Measurements from ENCODE around the gene RCBTB1.

- TF ChIP-seq SETDB1 (IDR thresholded peaks at IDR 0.05; ENCODE audit: insufficient read length, low read length) (no peak), ZNF24 (tag by site-specific recombination; IDR thresholded peaks at IDR 0.05) (no peak), ZNF513 (tag by site-specific recombination; IDR thresholded peaks at IDR 0.05) (no peak), ZNF169 (tag by site-specific recombination; IDR thresholded peaks at IDR 0.05) (no peak), CTCF (tag by site-specific recombination; IDR thresholded peaks at IDR 0.05) (no peak), ZSCAN5A (tag by site-specific recombination; IDR thresholded peaks at IDR 0.05) (no peak), ZNF138 (tag by site-specific recombination; IDR thresholded peaks at IDR 0.05; ENCODE audit: borderline replicate concordance) (no peak), ZNF26 (tag by site-specific recombination; IDR thresholded peaks at IDR 0.05) (no peak)
These were observed 82.4 kb downstream of the RCBTB1 start for GRCh38 chr13:49502954-49503353.

All from HEK293 (cell line).